GM21447 (cell line): Measurements from ENCODE around the gene RPL10.

Experiments
- ATAC-seq: cut with Tn5 transposase; IDR thresholded peaks from one replicate; pipeline ENCODE4 v1.9.1; 2021; ENCODE audit not compliant: unreplicated experiment

The RPL10 gene

DNA sequence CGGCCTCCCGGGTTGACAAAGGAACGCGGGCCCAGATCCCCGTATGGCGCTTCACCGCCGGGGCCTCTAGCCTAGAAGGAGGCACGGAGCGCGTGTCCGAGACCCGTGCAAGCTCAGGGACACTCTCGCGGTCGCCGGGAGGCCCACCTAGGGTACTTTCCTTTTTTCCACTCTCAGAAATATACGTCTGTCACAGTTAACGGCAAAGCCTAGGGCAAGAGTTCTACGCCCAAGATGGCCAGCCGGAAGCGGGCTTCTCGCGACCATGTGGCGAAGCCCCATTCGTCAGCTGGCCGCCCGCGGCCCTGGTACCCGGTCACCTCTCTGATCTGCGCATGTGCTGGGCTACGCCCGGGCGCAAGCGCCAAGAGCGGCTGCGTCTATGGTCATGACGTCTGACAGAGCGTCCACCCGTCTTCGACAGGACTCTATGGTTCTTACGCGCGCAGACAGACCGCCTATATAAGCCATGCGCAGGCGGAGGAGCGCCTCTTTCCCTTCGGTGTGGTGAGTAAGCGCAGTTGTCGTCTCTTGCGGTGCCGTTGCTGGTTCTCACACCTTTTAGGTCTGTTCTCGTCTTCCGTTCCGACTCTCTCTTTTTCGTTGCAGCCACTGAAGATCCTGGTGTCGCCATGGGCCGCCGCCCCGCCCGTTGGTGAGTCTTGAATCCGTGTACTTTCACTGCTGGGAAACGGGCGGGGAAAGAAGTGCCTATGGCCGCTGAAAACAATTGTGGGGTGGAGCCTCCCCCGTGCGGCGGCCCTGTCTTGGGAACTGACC, at the start of gene RPL10:
Gene RPL10, plus strand, starts transcription at position 490 of the 780 bp plus-strand sequence. Its CDS starts 143 bp downstream, at position 633.
- peak; percentile 75 for ATAC-seq

DNA sequence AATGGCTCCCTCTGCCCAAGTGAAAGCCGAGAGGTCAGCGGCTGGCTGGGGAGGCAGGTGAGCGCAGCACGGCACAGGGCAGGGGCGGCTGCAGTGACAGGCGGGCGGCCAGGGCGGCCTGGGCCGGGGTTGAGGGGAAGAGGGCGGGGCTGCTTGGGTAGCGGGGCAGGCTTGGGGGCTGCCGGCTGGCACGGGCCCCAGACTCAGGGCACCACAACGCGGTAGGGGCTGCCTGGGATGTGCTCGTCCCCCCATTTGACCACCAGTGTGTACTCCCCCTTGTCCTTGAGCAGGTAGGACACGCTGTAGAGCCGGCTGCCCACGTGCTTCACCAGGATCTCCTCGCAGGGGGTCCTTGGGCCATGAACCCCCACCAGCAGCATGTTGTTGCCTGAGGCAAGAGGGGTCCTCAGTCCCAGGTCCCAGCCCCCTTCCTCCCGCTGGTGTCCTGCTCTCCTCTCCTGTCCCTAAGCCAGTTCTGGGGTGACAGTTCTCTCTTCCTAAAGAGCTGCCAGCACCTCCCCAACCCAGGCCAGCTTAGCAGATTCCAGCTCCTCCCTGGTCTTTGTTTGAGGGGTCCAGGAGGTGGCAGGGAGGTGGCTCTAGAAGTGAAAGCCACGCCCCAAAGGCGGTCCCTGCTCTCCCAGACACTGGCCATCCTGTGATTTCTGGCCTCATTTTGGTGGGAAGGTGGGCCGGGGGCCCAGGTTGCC, 49.4 kb upstream of the RPL10 start:
- no peak for ATAC-seq

DNA sequence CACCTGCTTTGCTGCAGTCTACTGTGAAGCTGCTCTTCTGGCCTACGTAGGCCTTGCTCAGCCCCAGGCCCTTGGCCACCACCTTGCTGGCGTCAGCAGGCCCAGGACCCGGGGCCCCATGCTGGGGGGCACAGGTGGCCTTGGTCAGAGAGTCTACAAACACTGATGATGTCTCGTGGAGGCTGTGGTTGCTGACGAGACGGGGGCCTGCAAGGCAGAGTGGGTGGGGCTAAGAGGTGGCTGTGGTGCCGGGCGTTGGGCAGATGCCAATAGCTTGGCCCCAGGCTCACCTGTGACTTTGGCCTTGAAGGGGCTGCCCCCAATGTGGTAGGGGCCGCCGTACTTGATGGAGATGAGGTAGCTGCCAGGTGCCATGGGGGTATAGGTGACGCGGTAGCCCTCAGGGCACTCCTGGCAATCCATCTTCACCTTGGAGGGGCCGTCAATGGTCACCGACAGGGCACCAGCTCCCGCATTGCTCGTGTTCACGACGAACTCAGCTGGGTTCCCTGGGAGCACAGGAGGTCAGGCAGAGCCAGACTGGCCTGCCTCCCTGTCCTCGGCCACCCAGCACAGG, 48.7 kb upstream of the RPL10 start:
- ATAC-seq = no peak

DNA sequence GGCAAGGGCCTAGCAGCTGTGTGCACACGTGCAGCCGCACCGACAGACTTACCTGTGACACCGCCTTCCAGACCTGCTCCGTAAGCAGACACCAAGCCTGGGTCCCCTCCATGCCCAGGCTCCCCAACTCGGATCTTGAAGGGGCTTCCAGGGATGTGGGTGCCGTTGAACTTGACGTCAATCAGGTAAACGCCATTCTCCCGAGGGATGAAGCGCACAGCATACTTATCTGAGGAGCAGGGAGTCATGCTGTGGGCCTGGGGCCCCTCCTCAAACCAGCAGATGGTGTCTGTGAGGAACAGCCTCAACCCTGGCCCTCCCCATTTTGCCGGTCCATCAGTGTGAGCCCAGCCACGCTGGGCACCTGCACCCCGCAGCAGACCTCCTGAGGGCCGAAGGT, 48.2 kb upstream of the RPL10 start:
- no peak for ATAC-seq

DNA sequence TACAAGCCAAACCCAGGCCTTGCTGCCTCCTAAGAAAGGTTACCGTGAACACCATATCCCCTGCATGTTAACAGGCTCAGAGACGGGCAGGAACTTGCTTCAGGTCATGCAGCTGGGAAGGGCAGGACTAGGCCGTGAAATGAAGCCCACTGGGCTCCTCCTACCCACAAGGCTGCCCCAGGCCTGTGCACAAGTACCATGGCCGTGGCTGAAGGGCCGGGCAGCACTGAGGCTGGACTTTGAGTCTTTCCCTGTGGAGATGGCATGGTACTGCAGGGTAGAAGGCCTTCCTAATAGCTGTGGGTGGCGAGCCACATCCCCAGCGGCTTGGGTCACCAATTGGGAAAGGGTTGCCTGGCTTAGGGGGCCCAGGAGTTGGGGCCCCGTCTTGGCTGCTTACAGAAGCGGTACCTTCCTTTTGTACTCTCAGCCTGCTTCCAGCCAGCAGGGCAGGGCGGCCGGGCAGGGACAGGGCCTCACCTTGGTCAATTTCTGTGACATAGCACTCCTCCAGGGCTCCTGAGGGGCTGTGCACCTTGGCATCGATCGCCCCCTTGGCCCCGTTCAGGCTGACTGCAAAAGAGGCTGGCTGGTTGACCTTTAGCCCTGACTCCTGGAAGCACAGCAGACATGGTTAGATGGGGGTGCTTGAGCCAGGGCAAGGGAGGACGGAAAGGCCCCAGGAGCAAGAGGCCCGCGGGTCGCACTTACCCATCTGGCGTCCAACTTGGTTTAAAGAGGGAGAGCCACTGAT, 47.6 kb upstream of the RPL10 start:
- ATAC-seq = no peak

DNA sequence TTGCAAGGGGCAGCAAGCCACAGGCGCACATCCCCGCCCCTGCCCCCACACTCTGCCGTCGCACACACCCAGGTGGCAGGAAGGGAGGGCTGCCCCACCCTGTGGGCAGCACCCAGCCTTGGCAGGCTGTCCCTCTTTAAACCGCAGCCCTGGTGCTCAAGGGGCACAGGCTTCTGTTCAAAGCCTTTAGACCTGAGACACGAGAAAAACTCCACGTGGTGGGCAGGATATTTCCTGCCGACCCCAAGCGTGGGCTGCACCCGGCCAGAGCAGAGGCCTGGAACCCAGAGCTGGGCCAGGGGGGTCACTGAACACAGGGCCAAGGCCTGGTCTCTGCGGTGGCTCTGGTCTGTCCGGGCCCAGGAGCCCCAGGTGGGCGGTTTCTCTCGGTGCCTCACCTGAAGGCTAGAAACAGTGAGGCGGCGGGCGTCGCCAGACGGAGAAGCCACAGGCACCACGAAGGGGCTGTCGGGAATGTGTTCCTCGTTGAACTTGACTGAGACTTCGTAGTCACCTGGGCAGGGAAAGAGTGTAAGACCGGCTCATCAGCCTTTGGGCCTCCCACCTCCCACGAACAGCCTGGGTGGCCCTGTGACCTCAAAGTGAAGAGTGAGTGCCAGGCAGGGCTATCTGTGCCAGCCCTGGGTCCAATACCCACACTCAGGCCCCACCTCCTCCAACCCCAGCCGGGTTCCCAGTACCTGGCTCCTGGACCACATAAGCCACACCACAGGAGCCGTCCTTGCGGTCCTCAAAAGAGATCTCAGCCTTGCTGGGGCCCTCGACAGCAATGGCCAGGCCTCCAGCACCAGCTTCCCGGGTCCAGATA, 46.8 kb upstream of the RPL10 start:
- no peak for ATAC-seq

DNA sequence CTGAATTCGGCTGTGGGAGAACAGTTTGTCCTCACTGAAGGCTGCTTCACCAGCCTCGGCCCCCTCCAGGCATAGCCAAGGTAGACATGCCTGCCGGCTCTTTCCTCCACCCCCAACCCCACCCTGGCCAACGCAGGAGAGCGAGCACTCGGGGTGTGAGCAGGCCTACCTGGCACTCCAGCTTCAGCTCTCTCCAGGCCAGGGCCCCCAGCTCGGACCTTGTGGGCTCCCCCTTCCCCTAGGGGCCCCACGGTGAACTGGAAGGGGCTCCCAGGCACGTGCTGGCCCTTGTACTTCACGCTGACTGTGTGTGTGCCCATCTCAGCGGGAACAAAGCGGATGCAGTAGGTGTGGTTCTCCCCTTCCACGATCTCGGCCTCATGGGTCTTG, 46.2 kb upstream of the RPL10 start:
- ATAC-seq = no peak

DNA sequence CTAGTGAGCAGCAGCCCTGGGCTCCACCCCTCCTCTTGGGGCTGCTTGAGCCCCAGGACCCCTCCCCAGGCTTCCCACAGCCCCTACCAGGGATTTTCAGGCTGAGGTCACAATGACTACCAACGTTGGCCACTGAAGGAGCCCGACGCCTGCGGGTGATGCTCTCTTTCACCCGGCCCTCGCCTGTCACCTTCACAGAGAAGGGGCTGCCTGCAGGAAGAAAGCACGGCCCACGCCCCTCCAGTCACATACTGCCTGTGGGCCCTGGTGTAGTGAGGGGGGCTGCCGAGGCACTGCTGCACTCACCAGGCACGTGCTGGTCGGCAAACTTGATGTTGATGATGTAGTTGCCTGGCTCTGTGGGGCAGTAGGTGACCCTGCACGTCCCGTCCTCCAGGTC, 45.7 kb upstream of the RPL10 start:
- no peak for ATAC-seq

DNA sequence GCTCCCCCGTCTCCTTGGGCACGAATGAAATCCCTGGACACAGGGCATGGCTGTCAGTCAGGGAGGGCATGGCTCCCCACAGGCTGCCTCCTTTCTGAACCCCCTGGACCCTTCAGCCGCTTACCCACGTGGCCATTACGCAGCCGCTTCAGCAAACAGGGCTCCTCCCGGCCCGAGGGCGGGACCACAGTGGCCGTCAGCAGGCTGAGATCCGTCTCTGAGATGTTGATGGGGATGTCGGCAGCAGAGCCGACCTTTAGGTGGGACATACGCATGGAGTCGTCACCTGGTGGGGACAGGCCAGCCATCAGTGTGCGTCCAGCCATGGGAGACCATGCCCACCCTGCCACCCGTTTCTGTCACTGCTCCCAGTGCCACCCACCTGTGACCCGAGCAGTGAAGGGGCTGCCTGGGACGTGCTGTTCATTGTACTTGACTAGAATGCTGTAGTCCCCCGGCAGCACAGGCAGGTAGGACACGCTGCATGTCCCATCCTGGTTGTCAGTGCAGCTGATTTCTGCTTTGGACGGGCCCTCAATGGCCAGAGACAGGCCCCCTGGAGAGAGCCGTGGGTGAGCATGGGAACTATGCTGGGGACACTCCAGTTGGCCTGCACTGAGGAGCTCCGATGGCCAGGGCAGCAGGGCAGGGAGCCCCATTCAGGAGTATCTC, 44.9 kb upstream of the RPL10 start:
- no peak for ATAC-seq

DNA sequence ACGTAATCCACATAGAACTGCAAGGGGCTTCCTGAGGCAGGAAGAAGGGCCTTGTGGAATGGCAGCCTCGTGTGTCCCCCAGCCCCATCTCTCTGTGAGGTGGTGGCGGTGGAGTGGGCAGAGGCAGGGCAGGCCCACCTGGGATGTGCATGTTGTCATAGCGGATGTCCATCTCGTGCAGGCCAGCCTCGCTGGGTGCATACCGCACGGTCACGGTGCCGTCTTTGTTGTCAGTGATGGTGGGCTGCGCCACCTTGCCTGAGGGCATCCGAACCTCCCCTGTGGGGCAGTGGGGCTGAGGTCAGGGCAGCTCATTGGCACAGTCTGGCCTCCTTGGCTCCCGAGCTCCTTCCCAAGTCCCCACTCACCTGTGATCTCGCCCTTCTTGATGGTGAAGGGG, 44.2 kb upstream of the RPL10 start:
- ATAC-seq = no peak

DNA sequence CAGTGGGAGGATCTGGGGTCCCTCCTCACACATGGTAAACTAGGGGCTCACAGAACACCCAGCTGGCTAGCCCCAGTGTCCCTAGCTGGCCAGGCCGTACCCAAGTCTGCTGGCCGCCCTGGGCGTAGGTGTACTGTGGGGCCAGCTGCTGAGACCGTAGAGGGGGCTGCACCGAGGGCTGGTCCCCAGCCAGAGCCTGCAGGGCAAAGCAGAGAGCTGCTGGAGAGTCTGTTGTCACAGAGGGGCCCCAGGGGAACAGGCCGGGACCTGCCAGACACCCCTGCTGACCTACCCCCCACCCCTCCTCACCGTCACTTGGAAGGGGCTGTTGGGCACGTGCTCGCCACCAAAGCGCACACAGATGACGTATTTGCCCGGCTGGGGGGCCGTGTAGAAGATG, 43.7 kb upstream of the RPL10 start:
- no peak for ATAC-seq

DNA sequence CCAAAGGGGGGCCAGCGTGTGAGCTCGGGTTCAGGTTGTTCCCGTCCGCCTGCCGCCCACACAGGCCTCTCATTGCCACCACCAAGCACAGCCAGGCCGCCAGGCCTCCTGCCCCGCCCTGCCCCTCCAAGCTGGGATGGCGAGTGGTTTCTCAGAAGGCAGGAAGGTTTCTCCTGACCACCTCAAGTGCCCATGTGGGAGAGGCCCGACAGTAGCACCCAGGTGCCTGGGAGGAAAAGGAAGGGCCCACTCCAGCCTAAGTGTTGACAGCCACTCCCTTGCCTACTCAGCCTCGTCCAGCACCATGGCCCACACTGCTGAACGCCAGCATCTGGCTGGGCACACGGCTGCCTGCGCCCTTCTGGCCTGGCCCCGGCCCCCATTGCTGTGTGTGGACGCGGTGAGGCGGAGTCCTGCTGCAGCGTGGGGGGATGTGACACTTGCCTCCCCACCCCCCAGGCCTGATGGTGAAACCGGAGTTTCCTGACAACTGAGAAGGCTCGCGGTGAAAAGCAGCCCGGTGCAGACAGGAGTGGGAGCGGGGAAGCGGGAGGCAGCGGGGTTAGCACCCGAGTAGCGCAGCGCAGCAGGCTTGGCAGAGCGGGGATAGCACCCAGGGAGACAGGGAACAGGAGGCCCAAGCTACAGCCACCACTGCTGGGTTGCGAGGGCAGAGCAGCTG, 42.9 kb upstream of the RPL10 start:
- no peak for ATAC-seq

DNA sequence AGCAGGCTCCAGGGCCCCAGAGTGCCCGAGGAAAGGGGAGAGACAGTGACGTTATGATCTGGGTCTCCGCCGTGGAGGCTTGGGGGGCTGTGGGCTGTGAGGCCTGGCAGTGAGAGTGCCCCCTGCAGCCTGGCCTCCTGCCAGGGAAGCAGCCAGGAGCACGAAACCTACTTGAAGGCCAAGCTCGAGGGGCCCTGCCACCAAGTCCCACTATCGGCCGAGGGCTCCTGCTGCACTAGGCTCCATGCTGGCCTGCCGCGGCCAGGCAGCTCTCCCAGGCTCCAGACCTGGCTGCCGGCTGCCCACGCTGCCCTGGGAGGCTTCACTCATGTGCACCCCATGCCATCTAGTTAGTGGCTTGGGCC, 42.4 kb upstream of the RPL10 start:
- no peak for ATAC-seq

DNA sequence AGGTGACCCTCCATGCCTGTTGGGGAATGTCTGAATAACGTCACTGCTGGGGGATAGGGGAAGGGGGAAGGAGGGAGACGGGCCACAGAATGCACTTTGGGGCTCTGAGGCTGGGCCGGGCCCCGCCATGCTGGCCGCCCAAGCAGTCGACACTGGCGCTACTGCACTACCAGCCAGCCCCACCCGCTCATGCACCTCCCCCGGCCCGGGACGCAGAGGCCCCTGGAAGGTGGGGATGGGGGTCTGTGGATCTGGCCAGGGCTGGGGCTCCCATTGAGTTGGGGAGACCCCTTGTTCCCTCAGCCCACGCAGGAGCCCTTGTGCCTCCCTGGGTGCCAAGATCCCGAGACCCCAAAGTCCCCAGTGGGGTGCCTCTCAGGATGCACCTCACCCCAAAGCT, 41.6 kb upstream of the RPL10 start:
- ATAC-seq = no peak

DNA sequence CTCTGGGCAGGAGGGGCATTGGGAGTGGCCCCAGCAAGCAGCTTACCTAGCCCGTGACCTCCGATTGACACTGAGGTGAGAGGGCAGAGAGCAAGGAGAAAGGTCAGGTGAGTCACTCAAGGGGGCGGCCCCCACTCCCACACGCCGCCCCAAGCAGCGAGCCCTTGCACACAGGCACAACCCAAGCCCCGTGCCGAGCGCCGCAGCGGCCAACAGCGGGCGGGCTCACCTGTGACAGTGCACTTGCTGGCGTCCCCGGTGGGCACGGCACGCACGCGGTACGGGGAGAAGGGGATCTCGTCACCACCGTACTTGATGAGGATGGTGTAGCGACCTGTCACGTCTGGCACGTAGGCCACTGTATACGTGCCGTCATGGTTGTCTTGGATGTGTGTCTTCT, 41.0 kb upstream of the RPL10 start:
- ATAC-seq = no peak

DNA sequence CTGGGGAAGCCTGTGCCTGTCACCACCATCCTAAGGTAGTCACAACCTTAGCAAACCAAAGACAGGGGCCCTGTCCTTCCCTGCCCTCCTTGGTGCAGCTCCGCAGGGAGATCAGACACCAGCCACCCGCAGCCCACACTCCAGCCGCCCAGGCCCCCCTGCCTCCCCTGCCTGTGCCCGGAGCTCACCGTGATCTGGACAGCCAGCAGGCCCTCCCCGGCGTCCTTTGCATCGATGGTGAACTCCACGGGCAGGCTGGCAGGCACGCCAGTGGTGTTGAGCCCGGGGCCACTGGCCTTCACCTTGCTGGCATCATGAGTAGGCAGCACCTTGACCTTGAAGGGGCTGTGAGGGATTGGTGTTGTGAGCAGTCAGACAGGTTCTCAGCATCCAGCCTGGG, 40.2 kb upstream of the RPL10 start:
- ATAC-seq = no peak

DNA sequence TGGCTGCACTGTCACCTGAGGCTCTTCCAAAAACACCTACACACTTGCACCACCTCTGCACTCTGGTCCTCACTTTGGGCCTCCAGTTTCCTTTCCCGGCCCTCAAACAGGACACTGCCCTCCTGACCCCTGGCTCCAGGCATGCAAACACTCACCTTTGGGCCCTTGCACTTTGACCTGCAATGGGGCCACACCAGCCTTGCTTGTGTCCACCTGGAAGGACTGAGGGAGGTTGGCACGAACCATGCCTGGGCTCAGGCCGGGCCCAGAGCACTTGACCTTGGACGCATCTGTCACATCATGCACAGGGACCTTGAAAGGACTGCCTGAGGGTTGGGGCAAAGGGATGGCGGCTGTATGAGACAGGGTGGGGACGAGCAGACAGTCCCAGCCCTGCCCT, 39.3 kb upstream of the RPL10 start:
- no peak for ATAC-seq

DNA sequence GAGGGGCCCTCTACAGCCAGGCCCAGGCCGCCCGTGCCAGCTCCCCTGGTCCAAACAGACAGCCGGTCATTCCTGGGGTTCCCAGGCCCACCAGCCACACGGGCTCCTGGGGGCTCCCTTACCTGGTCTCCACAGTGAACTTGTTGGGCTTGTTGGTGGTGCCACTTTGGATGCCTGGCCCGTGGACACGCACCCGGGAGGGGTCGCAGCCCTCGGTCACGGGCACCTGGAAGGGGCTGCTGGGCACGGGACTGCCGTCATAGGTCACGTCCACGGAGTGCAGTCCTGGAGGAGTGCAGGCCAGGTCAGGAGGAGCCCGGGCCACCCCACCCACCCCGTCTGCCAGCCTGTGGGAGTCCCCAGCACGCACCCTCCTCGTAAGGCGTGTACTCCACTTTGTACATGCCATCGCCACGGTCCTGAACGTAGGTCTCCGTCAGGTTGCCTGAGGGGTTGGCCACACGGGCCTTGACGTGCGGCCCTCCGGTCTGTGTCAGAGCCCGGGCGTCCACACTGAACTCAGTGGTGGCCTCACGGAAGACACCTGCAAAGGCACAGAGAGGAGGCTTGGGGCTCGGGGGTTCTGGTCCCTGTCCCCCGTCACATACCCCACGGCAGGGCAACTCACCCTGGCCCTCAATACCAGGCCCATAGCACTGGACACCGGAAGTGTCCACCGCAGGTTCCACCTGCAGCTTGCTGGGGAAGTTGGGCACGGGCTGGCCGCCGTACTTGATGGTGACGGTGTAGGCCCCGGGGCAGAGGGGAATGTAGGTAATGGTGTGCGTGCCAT, 38.6 kb upstream of the RPL10 start:
- no peak for ATAC-seq

DNA sequence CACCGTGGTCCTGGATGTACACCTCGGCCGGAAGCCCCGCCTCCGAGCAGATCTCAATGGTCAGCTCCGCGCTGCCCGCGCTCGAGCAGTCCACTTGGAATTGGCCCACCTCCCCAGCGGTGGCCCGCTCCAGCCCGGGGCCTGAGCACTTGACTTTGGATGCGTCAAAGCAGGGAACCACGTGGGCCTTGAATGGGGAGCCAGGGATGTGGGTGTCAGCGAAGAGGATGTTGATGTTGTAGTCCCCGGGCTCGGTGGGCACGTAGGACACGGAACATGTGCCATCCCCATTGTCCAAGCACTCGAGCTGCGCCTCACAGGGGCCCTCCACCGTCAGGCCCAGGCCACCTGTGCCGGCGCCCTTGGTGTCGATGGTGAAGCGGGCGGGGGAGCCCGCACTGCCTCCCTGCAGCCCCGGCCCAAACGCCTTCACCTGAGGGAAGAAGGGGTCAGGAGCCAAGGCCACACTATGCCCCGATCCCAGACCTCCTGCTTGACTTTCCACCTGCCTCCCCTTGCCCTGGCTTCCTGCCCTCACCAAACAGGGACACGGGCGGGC, 37.9 kb upstream of the RPL10 start:
- ATAC-seq = no peak
